OCI-LY7 (cell line): ENCODE measurements around the gene TEK. TPM values are rescaled to one million over a fixed set of nuclear protein-coding genes. Genes with fewer than 3 reads are reported as not detected.

Source experiments
- BruUV-seq: library from RNA; stranded (reverse); fragments of 400-500 nt; replicated peaks from 2 replicates; lab custom pipeline; 2021; lab: Mats Ljungman, UMichigan
- CTCF ChIA-PET: fragments of 300-600 bp; sonication (Branson Sonifier 250); formaldehyde crosslinking; loops from one replicate; lab custom pipeline; 2022; ENCODE audit warnings: antibody characterized with exemption; ENCODE audit not compliant: unreplicated experiment; lab: Charles Lee
- POLR2A ChIA-PET: fragments of 300-600 bp; sonication (Branson Sonifier 250); formaldehyde crosslinking; loops from one replicate; lab custom pipeline; 2022; ENCODE audit warnings: antibody characterized with exemption; lab: Charles Lee
- DNase-seq: peaks from one replicate; pipeline ENCODE4 v3.0.0-alpha.2; 2015; ENCODE audit warnings: low spot score
- H2AFZ ChIP-seq: fragments of 200-600 bp; sonication (generic), shearing (Covaris generic); 2 replicates; pipeline ENCODE4 v1.6.1; 2014; ENCODE audit warnings: mild to moderate bottlenecking, antibody characterized with exemption, low read length, moderate library complexity
- H3K27ac ChIP-seq: fragments of 200-600 bp; sonication (generic); 2 replicates; pipeline ENCODE4 v1.5.1; 2014; ENCODE audit warnings: mixed run types, low read depth, mild to moderate bottlenecking, moderate library complexity, low read length, inconsistent platforms; ENCODE audit not compliant: poor library complexity, severe bottlenecking
- H3K36me3 ChIP-seq: fragments of 200-600 bp; sonication (generic); 2 replicates; pipeline ENCODE4 v1.6.1; 2014; ENCODE audit warnings: mild to moderate bottlenecking, antibody characterized with exemption, low read length, moderate library complexity, mixed read lengths; ENCODE audit not compliant: insufficient read depth
- H3K4me1 ChIP-seq: fragments of 200-600 bp; sonication (generic); 2 replicates; pipeline ENCODE4 v1.5.1; 2014; ENCODE audit warnings: mild to moderate bottlenecking, low read length; ENCODE audit not compliant: insufficient read depth, poor library complexity, severe bottlenecking
- H3K4me2 ChIP-seq: fragments of 200-600 bp; sonication (generic); 2 replicates; pipeline ENCODE4 v1.6.1; 2014; ENCODE audit warnings: mild to moderate bottlenecking, low read length
- H3K4me3 ChIP-seq: fragments of 200-600 bp; sonication (generic); 2 replicates; pipeline ENCODE4 v1.5.1; 2014; ENCODE audit warnings: mild to moderate bottlenecking, low read depth, low read length; ENCODE audit not compliant: poor library complexity, severe bottlenecking
- H3K79me2 ChIP-seq: fragments of 200-600 bp; sonication (generic); 2 replicates; pipeline ENCODE4 v1.6.1; 2016; ENCODE audit warnings: low read depth, mild to moderate bottlenecking, low read length, moderate library complexity, mixed read lengths; ENCODE audit not compliant: insufficient read depth
- H3K9me2 ChIP-seq: fragments of 200-600 bp; sonication (generic); 2 replicates; pipeline ENCODE4 v1.6.1; 2016; ENCODE audit warnings: mild to moderate bottlenecking, low read length, mixed read lengths; ENCODE audit not compliant: insufficient read depth
- H3K9me3 ChIP-seq: fragments of 200-600 bp; sonication (generic); 2 replicates; pipeline ENCODE4 v1.6.1; 2014; ENCODE audit warnings: mild to moderate bottlenecking, mixed run types, low read length, mixed read lengths
- H4K20me1 ChIP-seq: fragments of 200-600 bp; sonication (generic); 2 replicates; pipeline ENCODE4 v1.6.1; 2014; ENCODE audit warnings: mild to moderate bottlenecking, antibody characterized with exemption, low read length, moderate library complexity, mixed read lengths; ENCODE audit not compliant: insufficient read depth
- CTCF ChIP-seq: fragments of 200-600 bp; sonication (generic); conservative IDR thresholded peaks from 2 replicates; pipeline ENCODE4 v1.5.1; 2014; ENCODE audit warnings: mild to moderate bottlenecking, antibody characterized with exemption, low read length, moderate library complexity, mixed read lengths
- EZH2phosphoT487 ChIP-seq: fragments of 200-600 bp; sonication (generic); IDR thresholded peaks from 2 replicates; pipeline ENCODE4 v1.6.1; 2018; ENCODE audit warnings: low read depth, borderline replicate concordance, mild to moderate bottlenecking, mixed run types, antibody characterized with exemption, low read length, moderate library complexity, mixed read lengths
- intact Hi-C: fragments of 100-400 bp; cut with micrococcal nuclease; formaldehyde crosslinking; loops from one replicate; pipeline ENCODE4 v1.10.0; 2022; ENCODE audit not compliant: unreplicated experiment
- total RNA-seq, 2 experiments: library from RNA; depleted of rRNA in 1 of 2; stranded (reverse); fragments of >200 nt in 1 of 2; shearing (Covaris generic) in 1 of 2; gene quantifications; 2 replicates each; pipeline ENCODE4 v1.2.3, GENCODE V29; 2014 to 2022

Gene TEK
- total RNA-seq, 2 experiments from 2014 or later: not detected

- DNase-seq: no peak
- no peak overlapping the region for H3K27ac ChIP-seq
- no peaks in the 10 kb centered on the region for H3K9me2 ChIP-seq
- no peak overlapping the region for H3K4me3 ChIP-seq
- H3K9me3 ChIP-seq: no peaks in the 10 kb centered on the region
- no peaks in the 10 kb centered on the region for H3K4me1 ChIP-seq
- no peak overlapping the region for H2AFZ ChIP-seq
- H3K4me2 ChIP-seq: no peak overlapping the region
- POLR2A ChIA-PET: interaction anchor here (1.6 kb wide), 1 partner anchor 14 kb away, joined by 4 read pairs; no protein-coding TSS in a partner anchor
- H3K79me2 ChIP-seq: no peaks in the 10 kb centered on the region
- CTCF ChIA-PET: no interaction called here
- H3K36me3 ChIP-seq: no peaks in the 10 kb centered on the region
- no peaks in the 10 kb centered on the region for H4K20me1 ChIP-seq
- TF ChIP-seq EZH2phosphoT487 (no peak), CTCF (no peak)
- intact Hi-C loops: no loop called here
- no TSS peak for BruUV-seq
Measured at GRCh38 chr9:27165670-27166069, 56.6 kb downstream of the TEK start.

- Histone ChIP-seq H2AFZ (no peak overlapping the region), H3K4me3 (no peak overlapping the region), H3K27ac (no peak overlapping the region), H3K9me2 (no peaks in the 10 kb centered on the region), H3K4me1 (no peaks in the 10 kb centered on the region), H3K79me2 (no peaks in the 10 kb centered on the region), H3K9me3 (no peaks in the 10 kb centered on the region), H3K36me3 (no peaks in the 10 kb centered on the region), H4K20me1 (no peaks in the 10 kb centered on the region), H3K4me2 (no peak overlapping the region)
- CTCF ChIA-PET: no interaction called here
- TF ChIP-seq EZH2phosphoT487: no peak
- no peak for TF ChIP-seq CTCF
- intact Hi-C loops: no loop called here
- no peak for DNase-seq
- no TSS peak for BruUV-seq
- POLR2A ChIA-PET: interaction anchor here (0.6 to 0.7 kb wide), 3 partner anchors 10 to 511 kb away, joined by 3 to 6 read pairs (median 4); no protein-coding TSS in a partner anchor
Measured at GRCh38 chr9:27168496-27168895, 59.5 kb downstream of the TEK start.

- DNase-seq: no peak
- H2AFZ ChIP-seq: no peak overlapping the region
- H3K9me2 ChIP-seq: no peaks in the 10 kb centered on the region
- no TSS peak for BruUV-seq
- H3K4me2 ChIP-seq: no peak overlapping the region
- H4K20me1 ChIP-seq: no peaks in the 10 kb centered on the region
- H3K36me3 ChIP-seq: no peaks in the 10 kb centered on the region
- no peak overlapping the region for H3K27ac ChIP-seq
- no peaks in the 10 kb centered on the region for H3K4me1 ChIP-seq
- no peak overlapping the region for H3K4me3 ChIP-seq
- no peaks in the 10 kb centered on the region for H3K9me3 ChIP-seq
- POLR2A ChIA-PET: interaction anchor here (0.6 to 0.7 kb wide), 2 partner anchors 397 to 510 kb away, joined by 3 to 6 read pairs; no protein-coding TSS in a partner anchor
- CTCF ChIA-PET: no interaction called here
- intact Hi-C loops: no loop called here
- TF ChIP-seq CTCF: no peak
- no peak for TF ChIP-seq EZH2phosphoT487
- H3K79me2 ChIP-seq: no peaks in the 10 kb centered on the region
Measured at GRCh38 chr9:27168951-27169350, 59.9 kb downstream of the TEK start.
